ENCODE data around the gene URB2. TPM values are rescaled to one million over a fixed set of nuclear protein-coding genes. Genes with fewer than 3 reads are reported as not detected.
"Not testable (repeated sequence)": the region's sequence is repeated elsewhere in the genome, so short reads cannot be mapped to it uniquely, and the experiment has no call there.

The URB2 gene
- total RNA-seq, 1 donor from 2014 or later, result 9.7 TPM

DNA sequence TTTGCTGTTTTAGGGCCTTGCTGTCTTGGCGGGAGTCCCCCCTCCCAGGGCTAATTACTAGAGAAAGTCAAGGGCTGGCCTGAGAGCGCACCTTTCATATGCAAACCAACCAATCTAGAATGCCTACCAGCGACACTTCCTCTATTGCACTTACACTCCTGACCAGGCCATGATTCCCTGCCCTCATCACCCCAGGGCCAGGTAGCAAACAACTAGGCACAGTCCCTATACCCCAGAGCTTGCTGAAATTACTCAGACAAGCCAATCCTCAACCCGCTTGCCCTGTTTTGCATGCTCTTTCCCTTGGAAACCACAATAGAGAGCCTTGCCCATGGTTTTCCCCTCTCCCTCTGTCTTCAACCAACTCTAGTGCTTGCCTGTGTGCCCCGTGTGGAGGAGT is 70.3 kb downstream of the URB2 start:
- peaks cover 4% of the 10 kb centered on the region for H3K9me3 Mint-ChIP-seq (ENCODE audit: unreplicated experiment)
- FAIRE-seq, result no peak
- H3K4me3 Mint-ChIP-seq (ENCODE audit: unreplicated experiment), result no peak overlapping the region
- Histone ChIP-seq H3K36me3 (ENCODE audit: insufficient read depth, low read length) (no peaks in the 10 kb centered on the region), H3K27me3 (ENCODE audit: insufficient read depth, low read length) (no peaks in the 10 kb centered on the region), H3K9me3 (ENCODE audit: insufficient read depth, low read depth, low read length) (no peaks in the 10 kb centered on the region), H3K79me2 (ENCODE audit: insufficient read depth, low read length) (no peaks in the 10 kb centered on the region), H3K9ac (ENCODE audit: low read length) (no peak overlapping the region), H3K4me2 (ENCODE audit: low read length) (no peak overlapping the region), H3K27ac (ENCODE audit: low read depth, low read length) (no peak overlapping the region), H2AFZ (ENCODE audit: low read depth, low read length) (no peak overlapping the region), H3K4me1 (ENCODE audit: insufficient read depth, low read length) (peaks cover 17% of the 10 kb centered on the region), H3K4me3 (ENCODE audit: insufficient read depth, low read depth, low read length) (no peak overlapping the region), H4K20me1 (ENCODE audit: insufficient read depth, low read length) (no peaks in the 10 kb centered on the region)
- H3K4me1 Mint-ChIP-seq (ENCODE audit: low read depth, unreplicated experiment), result peaks cover 45% of the 10 kb centered on the region
- H3K36me3 Mint-ChIP-seq (ENCODE audit: low read depth, unreplicated experiment), result no peaks in the 10 kb centered on the region
- H3K27me3 Mint-ChIP-seq (ENCODE audit: low read depth, unreplicated experiment), result peaks cover 3% of the 10 kb centered on the region
- no peak overlapping the region for H3K27ac Mint-ChIP-seq (ENCODE audit: unreplicated experiment)
- TF ChIP-seq, protein P1, sequence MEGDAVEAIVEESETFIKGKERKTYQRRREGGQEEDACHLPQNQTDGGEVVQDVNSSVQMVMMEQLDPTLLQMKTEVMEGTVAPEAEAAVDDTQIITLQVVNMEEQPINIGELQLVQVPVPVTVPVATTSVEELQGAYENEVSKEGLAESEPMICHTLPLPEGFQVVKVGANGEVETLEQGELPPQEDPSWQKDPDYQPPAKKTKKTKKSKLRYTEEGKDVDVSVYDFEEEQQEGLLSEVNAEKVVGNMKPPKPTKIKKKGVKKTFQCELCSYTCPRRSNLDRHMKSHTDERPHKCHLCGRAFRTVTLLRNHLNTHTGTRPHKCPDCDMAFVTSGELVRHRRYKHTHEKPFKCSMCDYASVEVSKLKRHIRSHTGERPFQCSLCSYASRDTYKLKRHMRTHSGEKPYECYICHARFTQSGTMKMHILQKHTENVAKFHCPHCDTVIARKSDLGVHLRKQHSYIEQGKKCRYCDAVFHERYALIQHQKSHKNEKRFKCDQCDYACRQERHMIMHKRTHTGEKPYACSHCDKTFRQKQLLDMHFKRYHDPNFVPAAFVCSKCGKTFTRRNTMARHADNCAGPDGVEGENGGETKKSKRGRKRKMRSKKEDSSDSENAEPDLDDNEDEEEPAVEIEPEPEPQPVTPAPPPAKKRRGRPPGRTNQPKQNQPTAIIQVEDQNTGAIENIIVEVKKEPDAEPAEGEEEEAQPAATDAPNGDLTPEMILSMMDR (IDR thresholded peaks at IDR 0.05; ENCODE audit: insufficient read depth, low read depth, low read length), result no peak
- no peak for TF ChIP-seq EZH2 (IDR thresholded peaks at IDR 0.05; ENCODE audit: insufficient read depth, low read length)
- no peak for DNase-seq (ENCODE audit: low read depth)

DNA sequence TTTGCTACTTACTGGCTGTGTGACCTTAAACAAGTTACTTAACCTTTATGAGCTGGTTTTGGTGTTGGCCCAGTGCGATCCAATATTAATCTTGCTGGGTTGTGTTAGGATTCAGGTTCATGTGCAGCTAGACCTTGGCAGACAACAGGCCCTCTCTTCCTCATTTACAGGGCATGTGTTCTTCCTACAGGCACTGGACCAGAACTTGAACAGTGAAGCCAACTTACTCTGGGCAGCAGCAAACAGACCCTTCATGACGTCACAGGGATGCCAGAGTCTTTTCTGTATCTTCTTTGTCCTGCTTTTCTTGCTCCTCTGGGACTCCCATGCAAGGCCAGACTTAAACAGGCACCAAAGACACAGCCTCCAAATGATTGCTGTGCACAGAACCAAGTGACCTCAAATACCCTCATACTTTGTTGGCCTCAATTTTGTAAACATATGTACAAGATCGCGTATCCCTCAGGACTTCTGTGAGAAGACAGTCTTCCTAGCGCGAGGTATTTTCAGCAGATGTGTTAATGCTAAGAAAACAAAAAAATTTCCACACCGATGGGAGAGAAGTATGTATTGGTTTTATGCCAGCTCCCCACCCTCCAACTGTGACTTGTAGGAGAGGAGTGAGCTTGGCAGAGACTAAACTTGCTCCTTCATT is 73.7 kb downstream of the URB2 start:
- Histone ChIP-seq H3K79me2 (ENCODE audit: insufficient read depth, low read length) (no peaks in the 10 kb centered on the region), H3K27me3 (ENCODE audit: insufficient read depth, low read length) (no peaks in the 10 kb centered on the region), H3K9ac (ENCODE audit: low read length) (no peak overlapping the region), H3K4me1 (ENCODE audit: insufficient read depth, low read length) (peaks cover under 1% of the 10 kb centered on the region), H3K4me2 (ENCODE audit: low read length) (no peak overlapping the region), H3K4me3 (ENCODE audit: insufficient read depth, low read depth, low read length) (no peak overlapping the region), H3K27ac (ENCODE audit: low read depth, low read length) (no peak overlapping the region), H4K20me1 (ENCODE audit: insufficient read depth, low read length) (no peaks in the 10 kb centered on the region), H3K36me3 (ENCODE audit: insufficient read depth, low read length) (no peaks in the 10 kb centered on the region), H2AFZ (ENCODE audit: low read depth, low read length) (no peak overlapping the region), H3K9me3 (ENCODE audit: insufficient read depth, low read depth, low read length) (no peaks in the 10 kb centered on the region)
- Mint-ChIP-seq H3K4me3 (ENCODE audit: unreplicated experiment) (no peak overlapping the region), H3K27ac (ENCODE audit: unreplicated experiment) (no peak overlapping the region), H3K36me3 (ENCODE audit: low read depth, unreplicated experiment) (no peaks in the 10 kb centered on the region), H3K4me1 (ENCODE audit: low read depth, unreplicated experiment) (peaks cover 19% of the 10 kb centered on the region), H3K9me3 (ENCODE audit: unreplicated experiment) (no peaks in the 10 kb centered on the region), H3K27me3 (ENCODE audit: low read depth, unreplicated experiment) (peaks cover 3% of the 10 kb centered on the region)
- no peak for TF ChIP-seq EZH2 (IDR thresholded peaks at IDR 0.05; ENCODE audit: insufficient read depth, low read length)
- TF ChIP-seq, protein P1 (IDR thresholded peaks at IDR 0.05; ENCODE audit: insufficient read depth, low read depth, low read length), result no peak
- DNase-seq (ENCODE audit: low read depth) (peak; percentile 39), FAIRE-seq (no peak)

DNA sequence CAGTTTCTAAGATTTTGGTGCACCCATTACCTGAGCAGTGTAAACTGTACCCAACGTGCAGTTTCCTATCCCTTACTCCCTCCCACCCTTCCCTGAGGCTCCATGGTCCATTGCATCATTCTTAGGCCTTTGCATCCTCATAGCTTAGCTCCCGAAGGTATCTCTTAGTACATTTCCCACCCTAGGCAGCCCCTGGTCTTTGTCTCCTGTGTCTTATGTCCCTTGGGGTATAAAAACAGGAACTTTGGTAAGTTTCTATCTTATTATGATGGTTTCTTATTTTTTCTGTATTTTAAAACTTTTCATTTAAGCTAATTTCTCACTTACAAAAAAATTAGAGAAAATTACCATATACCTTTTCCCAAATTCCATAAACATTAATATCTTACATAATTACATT is 78.1 kb downstream of the URB2 start:
- Histone ChIP-seq H3K36me3 (ENCODE audit: insufficient read depth, low read length) (no peaks in the 10 kb centered on the region), H3K4me1 (ENCODE audit: insufficient read depth, low read length) (no peaks in the 10 kb centered on the region), H3K27ac (ENCODE audit: low read depth, low read length) (no peak overlapping the region), H3K4me3 (ENCODE audit: insufficient read depth, low read depth, low read length) (no peak overlapping the region), H2AFZ (ENCODE audit: low read depth, low read length) (no peak overlapping the region), H3K9me3 (ENCODE audit: insufficient read depth, low read depth, low read length) (no peaks in the 10 kb centered on the region), H4K20me1 (ENCODE audit: insufficient read depth, low read length) (no peaks in the 10 kb centered on the region), H3K27me3 (ENCODE audit: insufficient read depth, low read length) (no peaks in the 10 kb centered on the region), H3K79me2 (ENCODE audit: insufficient read depth, low read length) (no peaks in the 10 kb centered on the region), H3K4me2 (ENCODE audit: low read length) (no peak overlapping the region), H3K9ac (ENCODE audit: low read length) (no peak overlapping the region)
- FAIRE-seq (no peak), DNase-seq (ENCODE audit: low read depth) (no peak)
- TF ChIP-seq, protein P1 (IDR thresholded peaks at IDR 0.05; ENCODE audit: insufficient read depth, low read depth, low read length), result no peak
- TF ChIP-seq EZH2 (IDR thresholded peaks at IDR 0.05; ENCODE audit: insufficient read depth, low read length), result no peak
- no peak overlapping the region for H3K4me3 Mint-ChIP-seq (ENCODE audit: unreplicated experiment)
- no peaks in the 10 kb centered on the region for H3K27me3 Mint-ChIP-seq (ENCODE audit: low read depth, unreplicated experiment)
- H3K4me1 Mint-ChIP-seq (ENCODE audit: low read depth, unreplicated experiment), result peaks cover 11% of the 10 kb centered on the region
- peaks cover 2% of the 10 kb centered on the region for H3K36me3 Mint-ChIP-seq (ENCODE audit: low read depth, unreplicated experiment)
- peaks cover 11% of the 10 kb centered on the region for H3K9me3 Mint-ChIP-seq (ENCODE audit: unreplicated experiment)
- no peak overlapping the region for H3K27ac Mint-ChIP-seq (ENCODE audit: unreplicated experiment)

- H3K27ac Mint-ChIP-seq (ENCODE audit: unreplicated experiment); H3K27ac ChIP-seq (ENCODE audit: low read depth, low read length); H3K9me3 ChIP-seq (ENCODE audit: insufficient read depth, low read depth, low read length); H4K20me1 ChIP-seq (ENCODE audit: insufficient read depth, low read length); FAIRE-seq; H3K36me3 ChIP-seq (ENCODE audit: insufficient read depth, low read length); H2AFZ ChIP-seq (ENCODE audit: low read depth, low read length); H3K9ac ChIP-seq (ENCODE audit: low read length); H3K36me3 Mint-ChIP-seq (ENCODE audit: low read depth, unreplicated experiment); H3K4me3 ChIP-seq (ENCODE audit: insufficient read depth, low read depth, low read length); H3K4me1 ChIP-seq (ENCODE audit: insufficient read depth, low read length); H3K4me2 ChIP-seq (ENCODE audit: low read length); H3K27me3 ChIP-seq (ENCODE audit: insufficient read depth, low read length); H3K79me2 ChIP-seq (ENCODE audit: insufficient read depth, low read length); H3K4me3 Mint-ChIP-seq (ENCODE audit: unreplicated experiment); DNase-seq (ENCODE audit: low read depth); H3K27me3 Mint-ChIP-seq (ENCODE audit: low read depth, unreplicated experiment): not testable (repeated sequence)
- peaks cover 11% of the 10 kb centered on the region for H3K9me3 Mint-ChIP-seq (ENCODE audit: unreplicated experiment)
- peaks cover 16% of the 10 kb centered on the region for H3K4me1 Mint-ChIP-seq (ENCODE audit: low read depth, unreplicated experiment)
Observed at GRCh38 chr1:229705152-229705551, 79.1 kb downstream of the URB2 start.
